SJCRH30 (cell line): ENCODE data around the gene MAD1L1. TPM values are rescaled to one million over a fixed set of nuclear protein-coding genes. Genes with fewer than 3 reads are reported as not detected.

ENCODE experiments used
- DNase-seq, 2 experiments: peaks; one replicate each; pipeline ENCODE4 v3.0.0-alpha.2; 2015 to 2020
- H3K27ac ChIP-seq: fragments of 250-450 bp; sonication (Bioruptor Pico); 2 replicates; pipeline ENCODE4 v1.5.1; 2020; ENCODE audit warnings: mild to moderate bottlenecking, moderate library complexity
- H3K27me3 ChIP-seq: fragments of 250-450 bp; sonication (Bioruptor Pico); 2 replicates; pipeline ENCODE4 v1.5.1; 2020; ENCODE audit warnings: mild to moderate bottlenecking, moderate library complexity
- H3K36me3 ChIP-seq: fragments of 250-450 bp; sonication (Bioruptor Pico); 2 replicates; pipeline ENCODE4 v1.5.1; 2020; ENCODE audit warnings: mild to moderate bottlenecking, moderate library complexity
- H3K4me1 ChIP-seq: fragments of 250-450 bp; sonication (Bioruptor Pico); 2 replicates; pipeline ENCODE4 v1.5.1; 2020; ENCODE audit warnings: mild to moderate bottlenecking, moderate library complexity
- H3K4me3 ChIP-seq: fragments of 250-450 bp; sonication (Bioruptor Pico); 2 replicates; pipeline ENCODE4 v1.5.1; 2020; ENCODE audit warnings: mild to moderate bottlenecking, moderate library complexity
- H3K9me3 ChIP-seq: fragments of 250-450 bp; sonication (Bioruptor Pico); replicated peaks from 2 replicates; pipeline ENCODE4 v1.5.1; 2020; ENCODE audit warnings: mild to moderate bottlenecking, moderate library complexity
- total RNA-seq: library from RNA; depleted of rRNA; stranded (reverse); fragments of >200 nt; shearing (Covaris generic); gene quantifications from 2 replicates; pipeline ENCODE4 v1.2.3, GENCODE V29; 2014

Gene MAD1L1
- total RNA-seq, 1 experiment from 2014 or later = 31.5 TPM

GRCh38 chr7:2222516-2222915 is 10.2 kb downstream of the MAD1L1 start:
- H3K27me3 ChIP-seq = no peaks in the 10 kb centered on the region
- H3K36me3 ChIP-seq = peaks cover 41% of the 10 kb centered on the region
- H3K4me3 ChIP-seq = no peak overlapping the region
- DNase-seq = no peak
- no peaks in the 10 kb centered on the region for H3K4me1 ChIP-seq
- no peak overlapping the region for H3K27ac ChIP-seq
- H3K9me3 ChIP-seq = no peaks in the 10 kb centered on the region

DNA sequence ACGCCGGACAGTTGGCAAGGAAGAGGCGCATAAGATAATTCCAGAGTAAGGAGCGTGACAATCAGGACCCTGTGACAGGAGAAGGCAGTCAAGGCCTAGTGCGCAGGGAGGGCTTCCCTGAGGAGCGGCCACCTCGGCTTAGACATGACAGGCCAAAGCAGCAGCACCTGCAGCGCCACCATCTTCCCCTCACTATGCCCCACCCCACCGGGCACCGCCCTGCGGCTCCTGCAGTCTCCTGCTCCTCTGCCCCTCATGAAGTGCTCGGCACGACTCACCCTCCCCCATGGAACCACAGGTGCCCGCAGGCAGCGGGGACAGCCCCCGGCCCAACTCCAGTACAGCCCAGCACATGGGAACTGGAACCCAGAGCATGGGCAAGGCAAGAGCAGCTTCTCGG is 11.8 kb downstream of the MAD1L1 start:
- H3K4me1 ChIP-seq = no peaks in the 10 kb centered on the region
- peaks cover 46% of the 10 kb centered on the region for H3K36me3 ChIP-seq
- no peaks in the 10 kb centered on the region for H3K27me3 ChIP-seq
- no peaks in the 10 kb centered on the region for H3K9me3 ChIP-seq
- no peak overlapping the region for H3K27ac ChIP-seq
- H3K4me3 ChIP-seq = no peak overlapping the region
- no peak for DNase-seq

DNA sequence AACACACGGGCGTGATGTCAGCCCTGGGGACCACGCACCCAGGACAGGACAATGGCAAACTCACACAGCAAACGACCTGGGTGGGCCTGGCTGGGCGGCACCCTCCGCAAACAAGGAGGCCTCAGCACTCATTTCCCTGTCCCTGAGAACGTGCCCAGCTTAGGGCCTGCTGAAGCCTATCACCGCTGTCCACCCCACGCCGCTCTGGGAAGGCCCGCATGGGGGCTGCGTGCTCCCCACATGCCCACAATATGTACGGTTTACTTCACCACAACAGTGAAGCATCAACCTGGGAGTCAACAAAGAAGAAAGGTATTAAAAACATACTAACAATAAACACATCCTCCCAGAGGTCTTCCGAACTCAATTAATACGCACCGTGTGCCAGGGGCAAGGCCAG is 12.2 kb downstream of the MAD1L1 start:
- no peaks in the 10 kb centered on the region for H3K4me1 ChIP-seq
- no peak overlapping the region for H3K4me3 ChIP-seq
- H3K36me3 ChIP-seq = peaks cover 46% of the 10 kb centered on the region
- no peak overlapping the region for H3K27ac ChIP-seq
- no peak for DNase-seq
- no peaks in the 10 kb centered on the region for H3K27me3 ChIP-seq
- H3K9me3 ChIP-seq = no peaks in the 10 kb centered on the region

GRCh38 chr7:2220030-2220429 is 12.7 kb downstream of the MAD1L1 start:
- no peaks in the 10 kb centered on the region for H3K4me1 ChIP-seq
- no peaks in the 10 kb centered on the region for H3K9me3 ChIP-seq
- H3K4me3 ChIP-seq = no peak overlapping the region
- no peaks in the 10 kb centered on the region for H3K27me3 ChIP-seq
- no peak overlapping the region for H3K27ac ChIP-seq
- H3K36me3 ChIP-seq = peaks cover 48% of the 10 kb centered on the region
- DNase-seq = no peak

GRCh38 chr7:2219606-2220005 is 13.1 kb downstream of the MAD1L1 start:
- no peaks in the 10 kb centered on the region for H3K4me1 ChIP-seq
- H3K9me3 ChIP-seq = no peaks in the 10 kb centered on the region
- H3K27me3 ChIP-seq = no peaks in the 10 kb centered on the region
- DNase-seq = no peak
- H3K4me3 ChIP-seq = no peak overlapping the region
- H3K36me3 ChIP-seq = peaks cover 52% of the 10 kb centered on the region
- H3K27ac ChIP-seq = no peak overlapping the region

DNA sequence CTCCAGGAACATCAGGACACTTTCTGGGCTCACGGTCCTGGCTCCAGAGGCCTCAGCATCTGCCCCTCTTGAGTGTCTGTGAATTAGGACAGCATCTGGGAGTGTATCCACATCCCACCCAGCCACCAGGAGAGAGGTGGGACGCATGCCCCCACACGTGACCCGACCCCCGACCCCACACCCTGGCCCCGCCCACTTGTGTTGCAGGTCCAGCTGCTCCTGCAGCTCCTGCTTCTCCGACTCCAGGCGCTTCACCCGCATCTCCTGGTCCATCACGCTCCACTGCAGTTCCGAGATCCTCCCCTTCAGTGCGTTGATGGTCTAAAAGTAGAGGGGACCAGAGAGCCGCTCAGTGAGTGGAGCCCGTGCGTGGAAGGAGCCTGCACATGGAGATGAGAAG is 13.6 kb downstream of the MAD1L1 start:
- H3K36me3 ChIP-seq = peaks cover 57% of the 10 kb centered on the region
- no peak overlapping the region for H3K27ac ChIP-seq
- no peaks in the 10 kb centered on the region for H3K9me3 ChIP-seq
- DNase-seq = no peak
- no peaks in the 10 kb centered on the region for H3K27me3 ChIP-seq
- no peaks in the 10 kb centered on the region for H3K4me1 ChIP-seq
- H3K4me3 ChIP-seq = no peak overlapping the region

GRCh38 chr7:2218444-2218785 is 14.3 kb downstream of the MAD1L1 start:
- peaks cover 58% of the 10 kb centered on the region for H3K36me3 ChIP-seq
- no peak for DNase-seq

DNA sequence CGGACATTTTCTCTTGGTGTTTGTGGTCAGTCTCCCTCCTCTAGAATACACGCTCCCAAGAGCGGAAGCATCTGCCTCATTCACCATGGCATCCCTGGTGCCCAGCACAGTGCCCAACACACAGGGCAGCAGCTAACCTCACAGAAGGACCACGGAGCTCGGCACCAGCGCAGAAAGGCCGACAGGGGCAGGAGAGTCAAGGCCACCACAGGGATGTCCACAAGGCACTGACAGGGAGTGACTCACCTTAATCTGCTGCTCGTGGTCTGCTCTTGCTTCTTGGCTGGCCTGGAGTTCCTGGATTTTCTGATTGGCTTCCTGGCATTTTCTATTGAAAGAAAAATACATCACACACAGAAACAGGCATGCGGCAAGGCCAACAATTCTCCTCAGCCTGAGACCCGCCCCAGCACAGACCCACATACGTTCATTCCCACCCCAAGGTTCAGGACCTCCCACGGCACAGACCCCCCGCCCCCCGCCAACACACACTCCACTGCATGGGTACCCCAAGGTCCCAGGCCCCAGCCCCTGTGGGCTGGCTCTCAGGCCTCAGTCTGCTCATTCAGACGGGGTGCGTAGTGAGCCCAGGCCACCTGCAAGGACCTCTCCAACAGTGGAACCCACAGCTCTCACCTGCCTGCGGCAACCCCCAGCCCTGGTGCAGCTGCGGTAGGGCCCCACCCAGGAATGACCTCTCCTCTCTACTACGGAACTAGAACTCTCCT is 14.9 kb downstream of the MAD1L1 start:
- H3K27ac ChIP-seq = no peak overlapping the region
- no peak overlapping the region for H3K4me3 ChIP-seq
- DNase-seq = no peak
- no peaks in the 10 kb centered on the region for H3K27me3 ChIP-seq
- H3K9me3 ChIP-seq = no peaks in the 10 kb centered on the region
- H3K4me1 ChIP-seq = no peaks in the 10 kb centered on the region
- peaks cover 59% of the 10 kb centered on the region for H3K36me3 ChIP-seq

More at GRCh38 chr7:2218444-2218785, 14.3 kb downstream of the MAD1L1 start:
- Histone ChIP-seq H3K4me3 (no peak overlapping the region), H3K9me3 (no peaks in the 10 kb centered on the region), H3K27me3 (no peaks in the 10 kb centered on the region), H3K27ac (no peak overlapping the region), H3K4me1 (no peaks in the 10 kb centered on the region)

GRCh38 chr7:2217206-2217605 is 15.5 kb downstream of the MAD1L1 start:
- H3K36me3 ChIP-seq = peaks cover 63% of the 10 kb centered on the region

GRCh38 chr7:2215851-2216250 is 16.9 kb downstream of the MAD1L1 start:
- peaks cover 68% of the 10 kb centered on the region for H3K36me3 ChIP-seq
- no peak for DNase-seq
- H3K4me1 ChIP-seq = no peaks in the 10 kb centered on the region
- H3K27ac ChIP-seq = no peak overlapping the region
- no peaks in the 10 kb centered on the region for H3K27me3 ChIP-seq
- no peaks in the 10 kb centered on the region for H3K9me3 ChIP-seq
- H3K4me3 ChIP-seq = no peak overlapping the region

More at GRCh38 chr7:2217206-2217605, 15.5 kb downstream of the MAD1L1 start:
- H3K27ac ChIP-seq = no peak overlapping the region
- H3K4me1 ChIP-seq = no peaks in the 10 kb centered on the region
- no peaks in the 10 kb centered on the region for H3K9me3 ChIP-seq
- no peak for DNase-seq
- H3K27me3 ChIP-seq = no peaks in the 10 kb centered on the region
- H3K4me3 ChIP-seq = no peak overlapping the region

GRCh38 chr7:2214636-2215035 is 18.1 kb downstream of the MAD1L1 start:
- Histone ChIP-seq H3K9me3 (no peaks in the 10 kb centered on the region), H3K4me3 (no peak overlapping the region), H3K4me1 (no peaks in the 10 kb centered on the region), H3K27ac (no peak overlapping the region), H3K27me3 (no peaks in the 10 kb centered on the region), H3K36me3 (peaks cover 64% of the 10 kb centered on the region)
- DNase-seq = no peak

DNA sequence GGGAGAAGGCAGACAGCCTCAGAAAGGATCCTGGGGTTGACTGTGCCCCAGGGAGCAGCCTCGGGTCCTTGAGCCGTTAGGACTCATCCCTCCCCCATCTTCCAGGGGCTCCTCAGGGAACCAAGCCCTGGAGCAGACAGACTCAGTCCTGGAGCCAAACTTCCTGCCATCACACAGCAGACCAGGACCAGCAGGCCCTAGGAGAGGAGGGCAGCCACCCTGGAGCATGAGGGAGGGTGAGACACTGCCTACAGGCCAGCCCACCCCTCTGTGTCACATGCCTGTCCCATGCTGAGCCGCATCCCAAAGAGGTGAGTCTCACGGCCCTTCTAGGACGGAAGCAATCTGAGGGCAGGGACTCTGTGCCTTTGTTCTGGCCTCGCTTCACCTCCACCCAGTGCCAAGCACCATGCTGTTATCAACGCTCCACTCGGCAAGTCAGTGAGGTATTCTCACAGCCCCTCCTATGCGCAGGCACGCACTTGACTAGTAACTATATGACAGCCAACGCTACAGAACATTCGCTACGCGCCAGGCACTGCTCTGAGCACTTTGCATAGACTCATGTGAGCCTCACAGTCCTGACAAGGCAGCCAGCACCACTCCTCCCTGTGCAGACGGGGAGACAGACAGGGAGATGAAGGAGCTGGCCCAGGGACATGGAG is 19.1 kb downstream of the MAD1L1 start:
- H3K27ac ChIP-seq = no peak overlapping the region
- DNase-seq = no peak
- no peak overlapping the region for H3K4me3 ChIP-seq
- H3K36me3 ChIP-seq = peaks cover 67% of the 10 kb centered on the region
- no peaks in the 10 kb centered on the region for H3K4me1 ChIP-seq
- H3K27me3 ChIP-seq = no peaks in the 10 kb centered on the region
- no peaks in the 10 kb centered on the region for H3K9me3 ChIP-seq

DNA sequence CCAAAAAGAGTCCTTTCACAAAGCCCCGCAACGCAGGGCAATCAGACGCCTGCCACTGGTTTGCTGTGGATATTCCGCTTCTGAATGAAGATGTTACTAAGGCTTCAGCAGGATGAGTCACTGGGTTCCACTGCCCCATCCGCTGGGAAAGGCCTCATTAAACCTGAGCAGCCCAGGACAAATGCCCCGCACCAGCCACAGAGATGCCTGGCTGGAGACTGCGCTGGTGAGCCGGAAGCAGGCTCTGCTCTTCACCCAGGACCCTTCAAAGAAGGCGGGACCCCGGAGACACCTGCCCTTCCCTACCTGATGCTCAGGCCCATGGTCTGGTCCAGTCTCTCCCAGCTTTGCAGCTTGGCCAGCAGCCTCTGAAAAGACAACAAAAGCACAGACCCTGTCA is 19.8 kb downstream of the MAD1L1 start:
- no peaks in the 10 kb centered on the region for H3K9me3 ChIP-seq
- no peak overlapping the region for H3K4me3 ChIP-seq
- H3K27ac ChIP-seq = no peak overlapping the region
- H3K27me3 ChIP-seq = no peaks in the 10 kb centered on the region
- no peak for DNase-seq
- no peaks in the 10 kb centered on the region for H3K4me1 ChIP-seq
- peaks cover 70% of the 10 kb centered on the region for H3K36me3 ChIP-seq

GRCh38 chr7:2211926-2212325 is 20.8 kb downstream of the MAD1L1 start:
- Histone ChIP-seq H3K4me3 (no peak overlapping the region), H3K36me3 (peaks cover 66% of the 10 kb centered on the region), H3K9me3 (no peaks in the 10 kb centered on the region), H3K4me1 (no peaks in the 10 kb centered on the region), H3K27me3 (no peaks in the 10 kb centered on the region), H3K27ac (no peak overlapping the region)
- DNase-seq = no peak

DNA sequence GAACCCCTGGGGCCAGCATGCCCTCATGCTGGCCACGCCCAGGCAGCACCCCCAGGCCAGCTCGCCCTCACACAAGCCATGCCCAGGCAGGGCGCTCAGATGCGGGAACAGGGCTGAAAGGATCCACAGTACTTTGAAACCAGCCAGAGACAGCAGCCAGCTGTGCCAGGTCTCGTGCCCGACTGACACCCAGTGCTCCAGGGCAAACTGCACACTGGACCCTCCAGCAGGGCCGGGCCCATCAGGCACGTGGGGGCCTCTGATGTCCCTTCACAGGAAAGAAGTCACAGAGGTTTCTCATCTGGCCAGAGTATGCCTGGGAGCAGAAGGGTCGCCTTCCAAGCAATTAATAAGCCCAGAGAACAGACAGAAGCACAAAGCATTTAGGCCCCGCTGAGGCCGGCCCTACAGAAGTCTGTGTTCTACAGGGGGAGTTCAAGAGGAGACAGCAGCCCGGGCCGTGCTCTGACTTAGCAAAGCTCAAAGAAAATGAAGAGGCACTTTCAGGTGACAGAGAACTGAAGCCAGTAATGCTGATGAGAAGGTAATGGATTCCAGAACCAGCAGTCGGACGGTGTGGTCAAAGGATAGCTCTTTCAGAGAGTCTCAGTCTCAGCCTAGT is 21.4 kb downstream of the MAD1L1 start:
- Histone ChIP-seq H3K27me3 (no peaks in the 10 kb centered on the region), H3K4me3 (no peak overlapping the region), H3K4me1 (no peaks in the 10 kb centered on the region), H3K36me3 (peaks cover 62% of the 10 kb centered on the region), H3K27ac (no peak overlapping the region), H3K9me3 (no peaks in the 10 kb centered on the region)
- DNase-seq = no peak
